ENCODE measurements around the gene C1R.
A peak's percentile ranks its signal among the peaks of the same experiment; 100 is the strongest.

Gene C1R

GRCh38 chr12:7130701-7131501 is 38.7 kb upstream of the C1R start (continued):
- TF ChIP-seq CTCF (tag by site-specific recombination; IDR thresholded peaks at IDR 0.05) (no peak; the same call in 1 of the 2 replicates), ZBTB8A (tag by site-specific recombination; IDR thresholded peaks at IDR 0.05) (peak; percentile 63), ZNF114 (tag by site-specific recombination; IDR thresholded peaks at IDR 0.05) (no peak), WT1 (tag by site-specific recombination; IDR thresholded peaks at IDR 0.05) (peak; percentile 64), RBAK (tag by site-specific recombination; IDR thresholded peaks at IDR 0.05) (no peak), ZBTB17 (tag by site-specific recombination; IDR thresholded peaks at IDR 0.05) (peak; percentile 93), ZNF121 (tag by site-specific recombination; IDR thresholded peaks at IDR 0.05) (no peak), ATF2 (tag by site-specific recombination; IDR thresholded peaks at IDR 0.05; ENCODE audit: low read depth) (no peak), ZNF202 (tag by site-specific recombination; IDR thresholded peaks at IDR 0.05; ENCODE audit: borderline replicate concordance) (no peak), MYNN (tag by site-specific recombination; IDR thresholded peaks at IDR 0.05; ENCODE audit: borderline replicate concordance) (no peak), ZBTB7A (tag by site-specific recombination; IDR thresholded peaks at IDR 0.05; ENCODE audit: low read depth) (0 out of 2 replicates have a peak, but pooled peaks have one; percentile 27), ZNF366 (tag by site-specific recombination; conservative IDR thresholded peaks at IDR 0.05) (peak; percentile 95), PBX3 (CRISPR knock-in tag; IDR thresholded peaks at IDR 0.05) (no peak)

- H3K4me1 ChIP-seq (ENCODE audit: control insufficient read depth, insufficient read depth, low read length) = peaks cover 3% of the 10 kb centered on the region; the same call in 1 of the 2 replicates
- POLR2A ChIA-PET = interaction anchor here (0.6 to 0.9 kb wide), 3 partner anchors 8 to 192 kb away, joined by 3 read pairs; no protein-coding TSS in a partner anchor
- TF ChIP-seq ZNF629 (tag by site-specific recombination; IDR thresholded peaks at IDR 0.05) (peak; percentile 95), ZNF530 (tag by site-specific recombination; IDR thresholded peaks at IDR 0.05; ENCODE audit: low read depth) (no peak), ZNF157 (tag by site-specific recombination; IDR thresholded peaks at IDR 0.05) (no peak), ZNF274 (IDR thresholded peaks at IDR 0.05; ENCODE audit: low read length) (no peak), ZNF274 (tag by site-specific recombination; IDR thresholded peaks at IDR 0.05; ENCODE audit: borderline replicate concordance) (no peak), ZBTB10 (tag by site-specific recombination; IDR thresholded peaks at IDR 0.05) (peak; percentile 97), ZNF280C (tag by site-specific recombination; IDR thresholded peaks at IDR 0.05) (no peak), ZNF596 (tag by site-specific recombination; IDR thresholded peaks at IDR 0.05) (no peak), ZNF26 (tag by site-specific recombination; IDR thresholded peaks at IDR 0.05) (no peak), ZNF785 (tag by site-specific recombination; IDR thresholded peaks at IDR 0.05) (no peak)
Measured at GRCh38 chr12:7129872-7130691, 37.8 kb upstream of the C1R start, which contains the start of gene CLSTN3. CLSTN3 (plus strand) TSS chr12:7130371; CDS start chr12:7130649, 278 bp downstream.

More at GRCh38 chr12:7129872-7130691, 37.8 kb upstream of the C1R start, which contains the start of gene CLSTN3:
- H3K9me3 ChIP-seq (ENCODE audit: control insufficient read depth, insufficient read depth, low read depth, low read length) = no peaks in the 10 kb centered on the region
- H3K27ac ChIP-seq (ENCODE audit: extremely low read depth, low read depth, low read length) = peak within 1 kb of the TSS; percentile 41; the same call in 1 of the 2 replicates
- H3K4me3 ChIP-seq (ENCODE audit: low read depth, low read length) = peak within 1 kb of the TSS; percentile 79
- CTCF ChIA-PET = interaction anchor here (1.0 to 1.5 kb wide), 3 partner anchors 38 to 261 kb away, joined by 4 to 6 read pairs (median 4); partner anchors contain the start of gene C1R
- peaks cover 0 to 24% of the 10 kb centered on the region in 2 experiments; a peak in 1 of 3 replicates for H3K36me3 ChIP-seq (ENCODE audit: control insufficient read depth in 2 of 2, insufficient read depth in 1 of 2, low read length in 2 of 2)
